IPS-18c (cell line): ENCODE measurements around the gene HSD17B4.
A peak's percentile ranks its signal among the peaks of the same experiment; 100 is the strongest.
"Not testable (repeated sequence)": the region's sequence is repeated elsewhere in the genome, so short reads cannot be mapped to it uniquely, and the experiment has no call there.

Experiments
- H3K4me3 ChIP-seq: 2 replicates; pipeline ENCODE4 v1.7.0; 2013; ENCODE audit warnings: low read depth, mild to moderate bottlenecking, low read length, moderate library complexity; ENCODE audit not compliant: insufficient read depth
- H3K9me3 ChIP-seq: one replicate; pipeline ENCODE4 v1.6.1; 2013; ENCODE audit warnings: mild to moderate bottlenecking, low read length, moderate library complexity; ENCODE audit not compliant: control insufficient read depth, insufficient read depth

HSD17B4 gene

DNA sequence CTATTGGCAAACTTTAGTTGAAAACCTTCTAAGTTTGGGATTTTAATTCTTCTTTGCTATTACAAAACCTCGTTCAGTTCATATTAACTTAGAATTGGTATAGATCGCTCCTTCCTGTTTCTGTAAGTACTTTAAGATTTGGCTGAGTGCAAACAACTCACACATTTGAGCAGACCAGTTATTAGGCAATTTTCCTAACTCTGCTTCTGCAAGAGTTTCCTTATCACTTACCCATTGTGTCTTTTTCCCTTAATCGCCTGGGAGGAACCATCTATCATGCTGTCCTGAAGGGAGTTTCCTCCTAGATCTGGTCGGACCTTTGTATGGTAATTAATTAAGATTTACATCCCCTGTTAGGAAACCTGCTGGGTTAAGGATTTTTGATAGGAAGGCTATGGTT lies 24.7 kb upstream of the HSD17B4 start:
- H3K4me3 ChIP-seq, H3K9me3 ChIP-seq: not testable (repeated sequence)

DNA sequence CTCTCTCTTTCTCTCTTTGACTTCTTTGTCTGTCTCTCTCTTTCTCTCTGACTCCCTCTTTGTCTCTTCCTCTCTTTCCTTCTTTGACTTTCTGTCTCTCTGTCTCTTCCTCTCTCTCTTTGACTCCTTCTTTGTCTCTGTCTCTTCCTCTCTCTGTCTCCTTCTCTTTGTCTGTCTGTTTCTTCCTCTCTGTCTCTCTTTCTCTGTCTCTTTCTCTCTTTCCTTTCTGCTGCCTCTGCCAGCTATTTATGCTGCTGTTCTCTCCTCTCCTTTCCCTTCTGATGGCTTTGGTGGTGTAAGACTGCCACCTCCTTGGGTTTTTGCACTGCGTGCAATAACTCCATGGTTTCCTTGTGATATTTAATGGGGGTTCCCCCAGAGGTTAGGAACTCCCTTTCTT lies 24.1 kb upstream of the HSD17B4 start:
- not testable (repeated sequence) for H3K9me3 ChIP-seq, H3K4me3 ChIP-seq

DNA sequence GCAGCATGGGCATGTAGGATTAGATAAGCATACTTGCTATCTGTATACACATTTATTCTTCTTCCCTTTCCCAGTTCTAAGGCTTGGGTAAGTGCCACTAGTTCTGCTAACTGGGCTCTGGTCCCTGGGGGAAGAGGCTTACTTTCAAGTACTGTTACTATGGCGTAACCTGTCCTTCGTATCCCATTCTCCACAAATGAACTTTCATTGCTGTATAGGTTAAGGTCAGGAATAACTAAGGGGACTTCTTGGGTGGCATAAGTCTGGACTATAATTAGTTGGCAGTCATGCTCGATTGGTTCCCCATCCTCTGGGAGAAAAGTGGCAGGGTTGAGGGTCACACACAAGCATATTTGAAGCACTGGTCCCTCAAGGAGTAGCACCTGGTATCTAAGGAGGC lies 23.7 kb upstream of the HSD17B4 start:
- not testable (repeated sequence) for H3K4me3 ChIP-seq, H3K9me3 ChIP-seq

DNA sequence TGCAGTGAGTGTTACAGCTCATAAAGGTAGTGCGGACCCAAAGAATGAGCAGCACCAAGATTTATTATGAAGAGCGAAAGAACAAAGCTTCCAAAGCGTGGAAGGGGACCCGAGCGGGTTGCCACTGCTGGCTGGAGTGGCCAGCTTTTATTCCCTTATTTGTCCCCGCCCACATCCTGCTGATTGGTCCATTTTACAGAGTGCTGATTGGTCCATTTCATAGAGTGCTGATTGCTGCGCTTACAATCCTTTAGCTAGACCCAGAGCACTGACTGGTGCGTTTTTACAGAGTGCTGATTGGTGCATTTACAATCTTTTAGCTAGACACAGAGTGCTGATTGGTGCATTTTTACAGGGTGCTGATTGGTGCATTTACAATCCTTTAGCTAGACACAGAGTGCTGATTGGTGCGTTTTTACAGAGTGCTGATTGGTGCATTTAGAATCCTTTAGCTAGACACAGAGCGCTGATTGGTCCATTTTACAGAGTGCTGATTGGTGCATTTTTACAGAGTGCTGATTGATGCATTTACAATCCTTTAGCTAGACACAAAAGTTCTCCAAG lies 19.5 kb upstream of the HSD17B4 start:
- H3K9me3 ChIP-seq, H3K4me3 ChIP-seq: not testable (repeated sequence)

DNA sequence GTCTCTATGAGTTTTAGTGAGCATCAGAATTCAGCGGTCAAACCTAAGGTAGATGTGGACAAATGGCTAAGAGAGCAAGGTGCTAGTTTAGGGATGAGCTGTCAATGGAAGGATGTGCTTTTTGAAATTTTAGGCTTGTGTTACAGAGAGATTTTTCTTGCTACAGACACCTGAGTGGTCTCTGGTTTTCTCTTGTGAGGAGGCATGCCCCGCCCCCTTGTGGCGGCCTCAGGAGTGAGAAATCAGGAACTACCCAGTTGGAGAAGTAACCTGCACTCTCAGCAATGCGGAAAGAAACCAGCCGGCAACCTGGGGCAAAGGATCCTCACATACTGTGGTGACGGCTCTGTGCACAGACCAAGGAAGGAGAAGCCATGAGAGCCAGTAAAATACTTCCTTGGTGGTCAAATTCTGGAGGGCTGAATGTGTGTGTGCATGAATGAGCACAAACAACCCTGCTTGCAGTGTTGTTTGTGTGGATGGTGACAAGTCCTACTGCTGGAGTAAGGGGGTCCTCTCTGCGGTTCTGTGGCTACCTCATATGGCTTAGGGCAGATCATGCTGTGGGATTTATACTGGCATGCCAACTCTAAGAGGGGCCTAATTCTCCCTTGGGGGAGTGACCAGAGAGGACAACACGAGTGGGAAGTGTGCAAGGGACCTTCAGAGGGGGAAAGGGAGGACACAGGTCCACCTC lies 16.7 kb upstream of the HSD17B4 start:
- Histone ChIP-seq H3K4me3 (no peak overlapping the region), H3K9me3 (peaks cover 5% of the 10 kb centered on the region)

DNA sequence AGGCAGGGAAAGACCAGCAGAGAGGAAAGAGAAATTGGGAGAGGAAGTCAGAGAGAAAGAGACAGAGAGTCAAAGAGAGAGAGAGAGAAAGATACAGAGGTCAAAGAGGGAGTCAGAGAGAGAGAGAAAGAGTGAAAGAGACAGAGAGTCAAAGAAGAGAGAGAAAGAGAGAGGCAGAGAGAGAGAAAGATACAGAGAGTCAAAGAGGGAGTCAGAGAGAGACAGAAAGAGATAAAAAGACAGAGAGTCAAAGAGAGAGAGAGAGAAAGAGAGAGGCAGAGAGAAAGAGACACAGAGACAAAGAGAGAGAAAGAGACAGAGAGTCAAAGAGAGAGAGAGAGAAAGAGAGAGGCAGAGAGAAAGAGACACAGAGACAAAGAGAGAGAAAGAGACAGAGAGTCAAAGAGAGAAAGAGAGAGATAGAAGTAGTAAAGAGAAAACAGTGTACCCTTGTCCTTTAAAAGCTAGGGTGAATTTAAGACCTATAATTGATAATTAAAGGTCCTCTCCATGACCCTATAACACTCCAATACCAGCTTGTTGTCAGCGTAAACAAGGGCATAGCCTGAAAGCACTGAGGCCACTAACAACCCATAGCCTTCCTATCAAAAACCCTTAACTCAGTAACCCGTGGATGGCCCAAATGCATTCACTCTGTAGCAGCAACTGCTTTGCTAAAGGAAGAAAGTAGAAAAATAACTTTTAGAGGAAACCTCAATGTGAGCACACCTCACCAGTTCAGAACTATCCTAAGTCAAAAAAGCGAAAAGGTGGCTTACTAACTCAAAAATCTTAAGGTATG lies 14.3 kb upstream of the HSD17B4 start:
- not testable (repeated sequence) for H3K4me3 ChIP-seq, H3K9me3 ChIP-seq

DNA sequence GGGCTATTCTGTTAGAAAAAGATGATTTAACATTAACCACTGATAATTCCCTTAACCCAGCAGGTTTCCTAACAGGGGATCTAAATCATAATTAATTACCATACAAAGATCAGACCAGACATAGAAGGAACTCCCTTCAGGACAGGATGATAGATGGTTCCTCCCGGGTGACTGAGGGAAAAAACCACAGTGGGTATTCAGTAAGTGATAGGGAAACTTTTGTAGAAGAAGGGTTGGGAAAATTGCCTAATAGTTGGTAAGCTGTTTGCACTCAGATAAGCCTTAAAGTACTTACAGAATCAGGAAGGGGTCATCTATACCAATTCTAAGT lies 13.7 kb upstream of the HSD17B4 start:
- H3K4me3 ChIP-seq, H3K9me3 ChIP-seq: not testable (repeated sequence)

DNA sequence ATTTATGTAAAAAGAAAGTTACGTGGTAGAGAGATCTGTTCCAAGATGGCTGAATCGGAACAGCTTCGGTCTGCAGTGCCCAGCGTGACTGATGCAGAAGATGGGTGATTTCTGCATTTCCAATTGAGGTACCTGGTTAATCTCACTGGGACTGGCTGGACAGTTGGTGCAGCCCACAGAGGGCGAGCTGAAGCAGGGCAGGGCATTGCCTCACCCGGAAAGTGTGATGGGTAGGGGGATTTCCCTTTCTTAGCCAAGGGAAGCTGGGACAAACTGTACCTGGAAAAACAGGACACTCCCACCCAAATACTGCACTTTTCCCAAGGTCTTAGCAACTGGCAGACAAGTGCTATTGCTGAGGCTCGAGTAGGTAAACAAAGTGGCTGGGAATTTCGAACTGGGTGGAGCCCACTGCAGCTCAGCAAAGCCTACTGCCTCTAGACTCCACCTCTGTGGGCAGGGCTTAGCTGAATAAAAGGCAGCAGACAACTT lies 13.1 kb upstream of the HSD17B4 start:
- H3K4me3 ChIP-seq: no peak overlapping the region
- peaks cover 5% of the 10 kb centered on the region for H3K9me3 ChIP-seq

DNA sequence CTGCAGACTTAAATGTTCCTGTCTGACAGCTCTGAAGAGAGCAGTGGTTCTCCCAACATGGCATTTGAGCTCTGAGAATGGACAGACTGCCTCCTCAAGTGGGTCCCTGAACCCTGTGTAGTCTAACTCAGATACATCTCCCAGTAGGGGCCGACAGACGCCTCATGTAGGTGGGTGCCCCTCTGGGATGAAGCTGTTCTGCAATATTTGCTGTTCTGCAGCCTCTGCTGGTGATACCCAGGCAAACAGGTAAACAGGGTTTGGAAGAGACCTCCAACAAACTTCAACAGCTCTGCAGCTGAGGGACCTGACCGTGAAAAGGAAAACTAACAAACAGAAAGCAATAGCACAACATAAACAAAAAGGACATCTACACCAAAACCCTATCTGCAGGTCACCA lies 12.7 kb upstream of the HSD17B4 start:
- H3K4me3 ChIP-seq, H3K9me3 ChIP-seq: not testable (repeated sequence)

DNA sequence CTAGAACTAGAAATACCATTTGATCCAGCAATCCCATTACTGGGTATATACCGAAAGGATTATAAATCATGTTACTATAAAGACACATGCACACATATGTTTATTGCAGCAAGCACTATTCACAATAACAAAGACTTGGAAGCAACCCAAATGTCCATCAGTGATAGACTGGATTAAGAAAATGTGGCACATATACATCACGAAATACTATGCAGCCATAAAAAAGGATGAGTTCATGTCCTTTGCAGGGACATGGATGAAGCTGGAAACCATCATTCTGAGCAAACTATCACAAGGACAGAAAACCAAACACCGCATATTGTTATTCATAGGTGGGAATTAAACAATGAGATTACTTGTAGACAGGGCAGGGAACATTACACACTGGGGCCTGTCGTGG lies 7.7 kb upstream of the HSD17B4 start:
- H3K4me3 ChIP-seq, H3K9me3 ChIP-seq: not testable (repeated sequence)

DNA sequence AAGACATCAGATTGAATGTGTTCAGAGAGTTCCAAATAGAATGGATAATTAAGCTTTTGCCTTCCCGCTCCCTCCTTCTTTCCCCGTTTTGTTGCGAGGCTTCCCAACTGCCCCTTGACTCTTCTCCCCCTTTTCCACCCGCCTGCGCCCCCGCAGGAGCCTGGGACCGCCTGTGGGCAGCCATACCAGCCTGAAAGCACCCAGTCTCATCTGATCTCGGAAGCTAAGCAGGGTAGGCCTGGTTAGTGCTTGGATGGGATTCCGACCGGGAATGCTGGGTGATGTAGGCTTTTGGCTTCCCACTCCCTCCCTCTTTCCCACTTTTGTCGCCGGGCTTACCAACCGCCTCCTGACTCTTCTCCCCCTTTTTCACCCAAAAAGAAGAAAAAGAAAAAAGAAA lies 6.8 kb upstream of the HSD17B4 start:
- peaks cover 2% of the 10 kb centered on the region for H3K9me3 ChIP-seq
- no peak overlapping the region for H3K4me3 ChIP-seq

DNA sequence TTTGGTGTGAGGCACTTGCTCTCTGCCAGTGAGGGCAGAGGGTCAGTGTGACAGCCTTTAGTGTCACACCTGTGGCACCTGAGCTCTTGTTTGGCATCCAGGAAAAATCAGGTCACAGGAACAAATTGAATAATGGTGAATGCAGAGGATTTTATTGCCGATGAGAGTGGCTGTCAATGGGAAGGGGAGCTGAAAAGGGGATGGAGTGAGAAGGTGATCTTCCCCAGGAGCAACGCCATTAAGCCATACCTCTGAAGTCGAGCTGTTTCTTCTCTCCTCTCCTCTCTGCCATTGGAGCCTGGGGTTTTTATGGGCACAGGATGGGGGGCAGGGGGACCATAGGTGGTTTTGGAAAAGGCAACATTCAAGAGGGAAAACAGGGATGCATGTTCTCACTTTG lies 2.4 kb upstream of the HSD17B4 start:
- Histone ChIP-seq H3K9me3 (peaks cover 2% of the 10 kb centered on the region), H3K4me3 (no peak overlapping the region)

DNA sequence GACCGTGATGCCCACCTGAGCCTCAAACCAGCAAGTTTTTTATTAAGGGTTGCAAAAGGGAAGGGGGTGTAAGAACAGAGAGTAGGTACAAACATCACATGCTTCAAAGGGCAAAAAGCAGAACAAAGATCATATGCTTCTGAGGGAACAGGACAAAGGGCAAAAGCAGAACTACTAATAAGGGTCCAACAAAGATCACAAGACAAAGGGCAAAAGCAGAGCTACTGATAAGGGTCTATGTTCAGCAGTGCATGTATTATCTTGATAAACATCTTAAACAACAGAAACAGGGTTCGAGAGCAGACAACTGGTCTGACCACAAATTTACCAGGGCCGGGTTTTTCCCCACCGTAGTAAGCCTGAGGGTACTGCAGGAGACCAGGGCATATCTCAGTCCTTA lies 1.7 kb upstream of the HSD17B4 start:
- not testable (repeated sequence) for H3K4me3 ChIP-seq, H3K9me3 ChIP-seq

DNA sequence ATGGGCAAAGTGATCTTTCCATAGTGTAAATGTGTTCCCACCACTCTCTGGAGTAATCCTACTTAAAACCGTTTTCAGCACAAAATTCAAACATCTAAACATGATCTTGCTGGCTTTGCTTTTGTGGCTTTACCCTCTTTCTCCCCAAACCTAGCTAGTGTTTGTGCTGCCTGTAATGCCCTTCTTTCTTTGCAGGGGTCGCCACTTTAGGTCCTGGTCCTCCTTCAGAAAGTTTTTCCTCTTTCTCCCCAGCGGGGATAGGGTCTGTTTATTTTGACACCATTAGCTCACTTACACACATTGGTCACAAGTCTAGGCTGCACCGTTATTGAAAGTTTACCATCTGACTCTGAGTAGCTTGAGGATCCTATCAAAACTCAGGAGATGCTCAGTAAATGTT lies 736 bp upstream of the HSD17B4 start:
- Histone ChIP-seq H3K9me3 (peaks cover 2% of the 10 kb centered on the region), H3K4me3 (no peak overlapping the region; the same call in 1 of the 2 replicates)

DNA sequence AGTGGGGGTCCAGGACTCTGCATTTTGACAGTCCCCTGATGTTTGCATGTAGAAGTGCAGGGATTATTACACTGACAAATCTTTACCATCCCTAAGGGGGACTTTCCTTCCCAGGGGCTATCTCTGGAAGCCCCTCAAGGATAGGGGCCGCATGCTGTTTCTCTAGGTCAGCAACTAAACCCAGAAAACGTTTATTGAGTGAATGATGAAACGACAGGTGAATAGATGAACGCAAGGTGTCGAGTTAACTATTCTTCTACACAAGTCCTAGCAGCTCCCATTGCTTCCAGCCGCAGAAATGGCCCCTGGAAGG lies 281 bp upstream of the HSD17B4 start:
- Histone ChIP-seq H3K9me3 (peaks cover 2% of the 10 kb centered on the region), H3K4me3 (no peak overlapping the region)

DNA sequence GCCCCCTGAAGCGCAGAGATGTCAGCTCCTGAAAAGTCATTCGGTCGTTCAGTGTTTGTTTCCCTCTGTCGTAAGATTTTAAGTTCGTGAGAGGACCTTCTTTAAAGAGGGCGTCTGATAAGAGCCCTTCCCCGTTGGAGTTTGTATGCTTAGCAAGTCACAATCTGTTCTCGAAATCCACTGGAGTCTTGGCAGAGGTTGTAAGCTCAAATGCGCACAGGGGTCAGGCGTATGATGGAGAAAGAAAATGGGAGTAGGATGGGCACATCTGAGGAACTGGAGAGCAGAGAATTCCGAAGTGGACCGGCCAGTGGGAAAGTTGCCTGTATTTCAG lies 710 bp downstream of the HSD17B4 start:
- Histone ChIP-seq H3K4me3 (peak overlapping the region; percentile 88), H3K9me3 (peaks cover 2% of the 10 kb centered on the region)

DNA sequence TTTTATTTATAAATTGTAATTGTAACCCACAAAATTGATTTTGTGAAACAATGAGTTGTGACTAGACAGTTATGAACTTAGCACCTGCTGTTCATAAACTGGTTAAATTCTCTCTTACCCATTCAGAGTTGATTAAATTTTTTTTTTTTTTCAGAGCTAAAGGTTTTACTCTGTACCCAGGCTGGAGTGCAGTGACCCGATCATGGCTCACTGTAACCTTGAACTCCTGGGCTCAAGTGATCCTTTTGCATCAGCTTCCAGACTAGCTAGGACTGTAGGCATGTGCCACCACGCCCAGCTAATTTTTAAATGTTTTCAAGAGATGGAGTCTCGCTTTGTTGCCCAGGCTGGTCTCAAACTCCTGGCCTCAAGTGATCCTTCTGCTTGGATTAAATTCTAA lies 1.9 kb downstream of the HSD17B4 start:
- Histone ChIP-seq H3K9me3 (peaks cover 2% of the 10 kb centered on the region), H3K4me3 (no peak overlapping the region)

DNA sequence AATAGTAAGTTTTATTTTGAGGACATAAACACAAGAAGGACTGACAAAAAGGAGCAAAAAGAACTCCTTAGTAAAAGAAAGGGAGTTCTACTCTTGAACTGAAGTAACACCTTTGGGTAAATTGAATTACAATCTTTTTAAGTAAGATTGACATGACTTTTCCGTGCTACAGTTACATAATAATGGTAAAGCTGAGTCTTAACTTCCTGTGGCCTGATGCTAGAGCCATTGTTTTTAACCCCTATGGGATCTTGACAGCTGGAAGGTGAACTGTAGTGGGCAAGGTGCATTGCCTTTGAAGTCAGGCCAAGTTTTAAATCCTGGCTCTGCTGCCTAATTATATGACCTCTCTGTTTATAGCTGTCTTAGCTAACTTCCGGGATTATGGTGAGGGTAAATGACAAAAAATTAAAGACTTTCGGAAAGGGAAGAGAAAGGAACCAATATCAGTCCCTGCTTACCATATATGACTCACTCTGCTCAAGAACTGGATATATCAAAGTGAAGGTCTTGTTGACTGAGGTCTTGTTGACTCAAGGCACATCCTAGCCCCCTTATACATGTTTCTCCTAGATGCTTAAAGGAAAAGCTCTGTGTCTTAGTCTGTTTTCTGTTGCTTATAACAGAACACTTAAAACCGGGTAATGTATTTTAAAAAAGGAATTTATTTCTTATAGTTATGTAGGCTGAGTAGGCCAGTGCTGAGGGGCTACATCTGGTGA lies 6.8 kb downstream of the HSD17B4 start:
- Histone ChIP-seq H3K9me3 (no peaks in the 10 kb centered on the region), H3K4me3 (no peak overlapping the region)
